IPS-NIHi11 (cell line): Measurements from ENCODE around the gene LRRC28.

Experiments
- DNase-seq: peaks from one replicate; pipeline ENCODE4 v3.0.0; 2012; ENCODE audit warnings: mixed read lengths, low spot score

The LRRC28 gene

GRCh38 chr15:99249270-99249841 lies 1.9 kb upstream of the LRRC28 start, which contains the start of gene TTC23:
TSS of gene TTC23 (minus strand) at chr15:99249581. CDS start at chr15:99228712, 20,869 bp downstream.
- DNase-seq, result peak; percentile 68

DNA sequence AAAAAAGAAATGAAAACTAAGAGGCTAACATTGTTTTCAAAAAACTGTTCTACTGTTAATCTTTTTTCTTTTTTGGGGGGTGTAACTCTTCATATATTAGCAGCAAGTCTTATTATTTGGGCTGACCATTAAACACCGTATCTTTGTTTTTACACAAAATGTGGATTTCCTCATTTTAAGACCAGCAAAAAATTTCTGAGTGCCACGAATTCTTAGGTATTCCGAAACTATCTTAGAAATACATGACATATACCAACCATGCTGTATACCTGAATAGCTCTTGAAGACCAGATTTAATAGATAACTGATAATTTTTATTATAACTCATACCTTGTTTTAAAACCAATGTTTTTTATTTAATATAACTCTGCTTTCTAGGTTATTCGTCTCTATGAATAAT lies 1.3 kb upstream of the LRRC28 start:
- no peak for DNase-seq

- DNase-seq, result no peak
Measured at GRCh38 chr15:99250494-99250856, 806 bp upstream of the LRRC28 start.

GRCh38 chr15:99252326-99252725 lies 1.0 kb downstream of the LRRC28 start:
- DNase-seq, result no peak

GRCh38 chr15:99253381-99254090 lies 2.3 kb downstream of the LRRC28 start:
- no peak for DNase-seq

DNA sequence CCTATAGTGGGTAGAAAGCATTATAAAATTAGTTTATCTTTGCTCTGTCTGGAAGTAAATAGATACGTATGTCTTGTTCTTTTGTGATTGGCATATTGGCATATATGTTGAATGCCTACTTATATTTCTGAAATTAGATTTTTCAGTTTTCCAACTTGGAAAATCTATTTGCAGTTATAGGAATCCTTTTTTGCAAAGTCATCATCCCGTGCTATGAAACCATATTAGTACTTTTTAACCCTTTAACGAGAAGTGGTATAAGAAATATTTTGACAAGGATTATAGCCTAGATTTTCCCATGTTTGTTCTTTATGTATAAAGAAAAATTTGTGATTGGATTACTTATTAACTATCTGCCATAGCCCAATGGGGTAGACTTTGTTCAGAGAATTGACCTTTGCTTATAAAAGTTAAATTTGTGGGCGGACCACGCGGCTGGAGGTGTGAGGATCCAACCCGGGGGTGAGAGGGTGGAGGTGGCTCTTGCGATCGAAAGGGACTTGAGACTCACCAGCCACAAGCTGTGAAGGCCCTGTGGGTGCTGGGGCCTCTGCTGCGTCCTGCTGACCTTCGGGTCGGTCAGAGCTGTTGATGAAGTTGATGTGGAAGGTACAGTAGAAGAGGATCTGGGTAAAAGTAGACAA lies 5.9 kb downstream of the LRRC28 start:
- no peak for DNase-seq

DNA sequence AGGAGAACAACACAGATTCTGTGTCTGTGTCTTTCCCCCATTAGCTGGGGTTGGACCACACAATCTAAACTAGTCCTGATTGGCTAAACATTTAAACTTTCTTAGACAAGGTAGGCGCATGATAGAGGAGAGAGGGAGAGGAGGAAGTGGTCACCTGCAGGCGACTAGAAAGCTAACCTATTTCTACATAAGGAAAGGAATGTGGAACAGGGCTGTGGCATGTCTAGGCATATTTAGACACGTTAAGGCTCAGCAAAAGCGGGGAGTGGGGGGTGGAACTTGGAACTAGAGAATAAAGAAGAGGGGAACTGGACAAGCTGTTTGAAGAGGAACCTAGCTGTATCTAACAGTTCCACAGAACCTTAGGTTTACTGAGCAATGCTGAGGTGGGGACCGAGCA lies 12.8 kb downstream of the LRRC28 start:
- DNase-seq, result no peak

- no peak for DNase-seq
Measured at GRCh38 chr15:99265541-99266070, 14.3 kb downstream of the LRRC28 start.

GRCh38 chr15:99267957-99268356 lies 16.7 kb downstream of the LRRC28 start:
- DNase-seq, result no peak

GRCh38 chr15:99268431-99268830 lies 17.1 kb downstream of the LRRC28 start:
- DNase-seq, result no peak

GRCh38 chr15:99273801-99274200 lies 22.5 kb downstream of the LRRC28 start:
- DNase-seq, result no peak

GRCh38 chr15:99275061-99275460 lies 23.8 kb downstream of the LRRC28 start:
- DNase-seq, result no peak

- DNase-seq, result no peak
Measured at GRCh38 chr15:99275525-99276128, 24.3 kb downstream of the LRRC28 start.

- DNase-seq, result no peak
Measured at GRCh38 chr15:99279290-99279689, 28.0 kb downstream of the LRRC28 start.

DNA sequence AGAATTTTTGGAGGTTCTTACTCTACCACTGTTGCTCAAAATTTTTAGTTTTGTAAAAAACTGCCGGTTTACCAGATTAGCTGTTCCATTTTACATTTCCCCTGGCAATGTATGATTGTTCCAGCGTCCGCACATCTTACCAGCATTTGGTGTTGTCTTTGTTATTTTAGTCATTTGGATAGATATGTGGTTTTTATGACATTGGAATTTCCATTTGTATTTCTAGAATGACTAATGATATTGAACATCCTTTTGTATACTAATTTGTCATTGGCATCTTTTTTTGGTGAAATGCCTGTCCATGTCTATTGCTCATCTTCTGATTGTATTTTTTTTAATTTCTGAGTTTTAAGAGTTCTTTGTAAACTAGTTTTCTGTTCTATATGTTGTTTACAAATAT lies 28.5 kb downstream of the LRRC28 start:
- DNase-seq, result no peak

DNA sequence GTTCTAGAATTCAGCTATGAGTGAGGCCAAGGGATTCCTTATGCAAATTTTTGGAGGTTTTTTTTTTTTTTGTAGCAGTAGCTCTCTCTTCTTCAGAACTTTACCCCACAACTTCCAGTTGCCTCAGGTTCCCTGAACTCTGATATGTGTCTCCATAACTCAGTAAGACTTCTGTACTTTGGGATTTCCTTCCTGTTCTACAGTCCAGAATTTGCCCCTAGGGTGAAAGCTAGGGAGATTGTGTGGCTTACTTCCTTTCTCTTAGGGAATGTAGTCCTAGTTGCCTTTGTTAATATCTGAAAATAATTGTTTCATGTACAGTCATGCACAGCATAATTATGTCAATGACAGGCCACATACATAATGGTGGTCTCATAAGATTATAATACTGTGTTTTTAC lies 30.8 kb downstream of the LRRC28 start:
- DNase-seq, result no peak

DNA sequence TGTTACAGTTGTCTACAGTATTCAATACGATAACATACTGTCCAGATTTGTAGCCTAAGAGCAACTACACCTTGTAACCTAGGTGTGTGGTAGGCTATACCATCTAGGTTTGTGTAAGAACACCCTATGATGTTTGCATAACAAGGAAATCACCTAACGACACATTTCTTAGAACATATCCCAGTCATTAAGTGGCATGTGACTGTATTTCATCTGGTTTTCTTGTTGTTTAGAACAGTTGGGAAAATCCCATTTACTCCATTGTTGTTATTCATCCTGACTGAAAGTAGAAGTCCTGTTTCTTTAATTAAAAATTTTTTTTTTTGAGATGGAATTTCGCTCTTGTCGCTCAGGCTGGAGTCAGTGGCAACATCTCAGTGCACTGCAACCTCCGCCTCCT lies 31.3 kb downstream of the LRRC28 start:
- no peak for DNase-seq

GRCh38 chr15:99283717-99284116 lies 32.4 kb downstream of the LRRC28 start:
- DNase-seq, result no peak

DNA sequence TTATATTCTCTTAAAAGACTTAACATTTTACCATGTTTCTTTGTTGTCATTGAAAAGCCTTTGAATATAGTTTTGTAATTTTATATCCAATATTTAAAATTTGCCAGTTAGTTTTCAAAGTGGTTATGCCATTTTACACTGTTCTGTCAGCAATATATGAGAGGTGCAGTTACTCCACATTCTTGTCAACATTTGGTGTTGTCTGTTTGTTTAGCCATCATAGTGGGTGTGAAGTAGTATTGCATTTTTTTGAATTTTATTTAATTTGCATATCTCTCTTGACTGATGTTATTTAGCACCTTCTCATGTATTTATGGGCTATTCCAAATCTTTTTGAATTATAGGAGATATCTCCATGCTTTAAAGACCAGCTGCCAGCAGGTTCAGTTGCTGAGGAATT lies 40.4 kb downstream of the LRRC28 start:
- DNase-seq, result no peak

- no peak for DNase-seq
Measured at GRCh38 chr15:99295840-99296239, 44.6 kb downstream of the LRRC28 start.

DNA sequence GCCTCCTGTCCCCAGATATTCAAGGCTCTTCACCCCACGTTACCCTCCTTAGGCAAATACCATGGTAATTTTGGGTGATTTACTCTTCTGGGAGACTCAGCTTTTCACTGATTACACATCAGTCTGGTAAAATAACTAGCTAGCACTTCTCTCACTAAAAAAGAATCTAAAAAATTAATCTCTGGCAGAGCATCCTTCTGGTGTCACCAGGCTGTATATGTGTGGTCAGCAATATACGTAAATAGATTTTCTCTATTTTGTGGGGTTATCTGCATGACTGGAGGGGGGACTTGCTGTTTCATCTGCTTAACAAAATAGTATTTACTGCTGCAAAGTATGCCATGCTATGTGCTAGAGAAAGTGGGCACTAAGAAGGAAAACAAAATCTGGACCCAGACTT lies 45.1 kb downstream of the LRRC28 start:
- DNase-seq, result no peak

DNA sequence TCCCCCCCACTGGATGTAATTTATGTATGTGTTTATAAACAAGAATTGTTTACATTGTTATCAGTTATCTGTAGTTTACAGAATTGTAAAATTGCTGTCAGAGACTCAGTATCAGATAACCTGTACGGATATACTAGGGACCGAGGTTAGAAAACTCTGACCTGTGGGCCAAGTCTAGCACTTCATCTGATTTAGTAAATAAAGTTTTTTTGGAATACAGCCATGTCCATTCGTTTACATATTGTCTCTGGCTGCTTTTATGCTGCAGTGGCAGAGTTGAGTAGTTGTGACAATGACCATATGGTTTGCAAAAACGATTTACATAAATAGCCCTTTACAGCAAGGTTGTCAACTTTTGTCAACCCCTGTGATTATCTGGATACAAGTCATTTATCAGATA lies 52.6 kb downstream of the LRRC28 start:
- DNase-seq, result no peak
